OCI-M1 (cell line): Measurements from ENCODE around the gene GALNT18.

Source experiments
- DNase-seq: peaks from one replicate; lab custom pipeline; 2025; lab: John Stamatoyannopoulos, UW

Gene GALNT18

GRCh38 chr11:11349106-11349825 lies 272.5 kb downstream of the GALNT18 start:
- no peak for DNase-seq

- DNase-seq: no peak
Measured at GRCh38 chr11:11348303-11348702, 273.5 kb downstream of the GALNT18 start.

GRCh38 chr11:11347592-11347991 lies 274.2 kb downstream of the GALNT18 start:
- DNase-seq: no peak

- no peak for DNase-seq
Measured at GRCh38 chr11:11346303-11346702, 275.5 kb downstream of the GALNT18 start.

- no peak for DNase-seq
Measured at GRCh38 chr11:11345099-11345498, 276.7 kb downstream of the GALNT18 start.

- no peak for DNase-seq
Measured at GRCh38 chr11:11344045-11344444, 277.8 kb downstream of the GALNT18 start.

- DNase-seq: no peak
Measured at GRCh38 chr11:11338304-11338703, 283.5 kb downstream of the GALNT18 start.

GRCh38 chr11:11336664-11337063 lies 285.1 kb downstream of the GALNT18 start:
- no peak for DNase-seq

- no peak for DNase-seq
Measured at GRCh38 chr11:11335043-11335442, 286.8 kb downstream of the GALNT18 start.

- DNase-seq: no peak
Measured at GRCh38 chr11:11334607-11335006, 287.2 kb downstream of the GALNT18 start.

- DNase-seq: no peak
Measured at GRCh38 chr11:11332141-11332710, 289.6 kb downstream of the GALNT18 start.

- no peak for DNase-seq
Measured at GRCh38 chr11:11329062-11329806, 292.6 kb downstream of the GALNT18 start.

- no peak for DNase-seq
Measured at GRCh38 chr11:11324090-11324489, 297.7 kb downstream of the GALNT18 start.

- no peak for DNase-seq
Measured at GRCh38 chr11:11322101-11322500, 299.7 kb downstream of the GALNT18 start.

- DNase-seq: no peak
Measured at GRCh38 chr11:11320825-11321224, 301.0 kb downstream of the GALNT18 start.

GRCh38 chr11:11318961-11319360 lies 302.8 kb downstream of the GALNT18 start:
- no peak for DNase-seq

- no peak for DNase-seq
Measured at GRCh38 chr11:11318461-11318860, 303.3 kb downstream of the GALNT18 start.

- DNase-seq: no peak
Measured at GRCh38 chr11:11316651-11317230, 305.1 kb downstream of the GALNT18 start.

- no peak for DNase-seq
Measured at GRCh38 chr11:11313902-11314692, 307.7 kb downstream of the GALNT18 start.

GRCh38 chr11:11313426-11313825 lies 308.4 kb downstream of the GALNT18 start:
- no peak for DNase-seq

GRCh38 chr11:11312738-11313137 lies 309.1 kb downstream of the GALNT18 start:
- no peak for DNase-seq

- peak; percentile 38 for DNase-seq
Measured at GRCh38 chr11:11311169-11311568, 310.6 kb downstream of the GALNT18 start.
